Erythroblast (primary cell): ENCODE measurements around the gene GON7.

ENCODE experiments used
- DNase-seq, 2 experiments: peaks; one replicate each; lab custom pipeline; 2025; lab: John Stamatoyannopoulos, UW
- GATA1 ChIP-seq: IDR thresholded peaks from 2 replicates; pipeline ENCODE4 v1.6.1; 2011; ENCODE audit warnings: low read depth, mild to moderate bottlenecking, control low read depth, low read length, moderate library complexity
- POLR2A ChIP-seq: IDR thresholded peaks from 2 replicates; pipeline ENCODE4 v1.6.1; 2011; ENCODE audit warnings: mild to moderate bottlenecking, low read length

GON7 gene

GRCh38 chr14:93156693-93157369 lies 50.0 kb downstream of the GON7 start:
- no peak for DNase-seq
- TF ChIP-seq GATA1 (no peak), POLR2A (no peak)

GRCh38 chr14:93155667-93156066 lies 51.2 kb downstream of the GON7 start:
- TF ChIP-seq POLR2A: no peak
- TF ChIP-seq GATA1: no peak
- no peak for DNase-seq

- no peak for DNase-seq
- no peak for TF ChIP-seq POLR2A
- no peak for TF ChIP-seq GATA1
Measured at GRCh38 chr14:93153121-93153520, 53.7 kb downstream of the GON7 start.
